HCT116 (cell line): ENCODE measurements around the gene LRP2. TPM values are rescaled to one million over a fixed set of nuclear protein-coding genes. Genes with fewer than 3 reads are reported as not detected.
A peak's percentile ranks its signal among the peaks of the same experiment; 100 is the strongest.

ENCODE experiments used
- ATAC-seq: fragments of 200-7000 bp; cut with Tn5 transposase; 2 replicates; pipeline ENCODE4 v1.9.1; 2020; ENCODE audit warnings: mild to moderate bottlenecking, moderate library complexity
- BruUV-seq: library from RNA; stranded (reverse); fragments of 400-500 nt; replicated peaks from 2 replicates; lab custom pipeline; 2021; lab: Mats Ljungman, UMichigan
- CTCF ChIA-PET: fragments of 300-600 bp; sonication (Branson Sonifier 250); formaldehyde crosslinking; loops from one replicate; lab custom pipeline; 2021; ENCODE audit warnings: antibody characterized with exemption; lab: Charles Lee
- POLR2A ChIA-PET: fragments of 300-600, 350-600 bp; sonication (Branson Sonifier 250); formaldehyde crosslinking; loops from one replicate; lab custom pipeline; 2021; ENCODE audit warnings: antibody characterized with exemption; lab: Charles Lee
- RAD21 ChIA-PET, 2 experiments: fragments of 300-600 bp; sonication (Branson Sonifier 250); formaldehyde crosslinking; loops; one replicate each; lab custom pipeline; 2023; ENCODE audit warnings: low total read pairs in 2 of 2; ENCODE audit not compliant: uncharacterized antibody in 2 of 2, unreplicated experiment in 2 of 2, low non-redundant PET in 1 of 2; lab: Charles Lee
- DNase-seq: peaks from one replicate; pipeline ENCODE4 v3.0.0-alpha.2; 2010; ENCODE audit warnings: low read depth, low spot score
- H2AFZ ChIP-seq: fragments of 200-600 bp; shearing (Covaris generic), sonication (generic); 2 replicates; pipeline ENCODE4 v1.6.1; 2017; ENCODE audit warnings: low read depth, mixed run types, mixed read lengths, antibody characterized with exemption, low read length; ENCODE audit not compliant: poor library complexity, severe bottlenecking
- H3K27ac ChIP-seq: 2 replicates; pipeline ENCODE4 v1.5.1; 2012; ENCODE audit warnings: low read depth, low read length
- H3K27me3 ChIP-seq: fragments of 200-600 bp; sonication (generic); 2 replicates; pipeline ENCODE4 v1.6.1; 2016; ENCODE audit warnings: mixed run types, low read length, mixed read lengths; ENCODE audit not compliant: insufficient read depth
- H3K36me3 ChIP-seq, 2 experiments: fragments of 200-500 bp in 1 of 2; fragments of 200-600 bp in 1 of 2; sonication (Bioruptor generic) in 1 of 2; sonication (generic) in 1 of 2; 2 replicates each; pipeline versions ENCODE4 v1.5.1 to v1.6.1; 2014 to 2016; ENCODE audit warnings: low read length in 2 of 2, inconsistent platforms in 1 of 2, mixed read lengths in 1 of 2, mixed run types in 1 of 2; ENCODE audit not compliant: insufficient read depth in 2 of 2, control insufficient read depth in 1 of 2
- H3K4me1 ChIP-seq, 2 experiments: fragments of 200-600 bp in 1 of 2; sonication (generic) in 1 of 2; 2 replicates each; pipeline versions ENCODE4 v1.5.1 to v1.6.1; 2012 to 2017; ENCODE audit warnings: low read length in 2 of 2, inconsistent platforms in 1 of 2, mild to moderate bottlenecking in 1 of 2, mixed read lengths in 1 of 2, mixed run types in 1 of 2, moderate library complexity in 1 of 2; ENCODE audit not compliant: insufficient read depth in 2 of 2, control insufficient read depth in 1 of 2
- H3K4me2 ChIP-seq: fragments of 200-600 bp; sonication (generic); 2 replicates; pipeline ENCODE4 v1.6.1; 2017; ENCODE audit warnings: mixed run types, low read length, mixed read lengths
- H3K4me3 ChIP-seq, 2 experiments: fragments of 200-600 bp in 1 of 2; sonication (generic) in 1 of 2; replicated peaks in 1 of 2; 2 replicates each; pipeline ENCODE4 v1.5.1; 2011 to 2016; ENCODE audit warnings: low read length in 2 of 2, control low read depth in 1 of 2, low read depth in 1 of 2, mild to moderate bottlenecking in 1 of 2, mixed read lengths in 1 of 2, mixed run types in 1 of 2
- H3K79me2 ChIP-seq: fragments of 200-600 bp; sonication (generic); 2 replicates; pipeline ENCODE4 v1.6.1; 2017; ENCODE audit warnings: mild to moderate bottlenecking, mixed run types, low read length, moderate library complexity, mixed read lengths; ENCODE audit not compliant: insufficient read depth
- H3K9ac ChIP-seq: fragments of 200-600 bp; sonication (generic); 2 replicates; pipeline ENCODE4 v1.6.1; 2016; ENCODE audit warnings: low read length, mixed read lengths
- H3K9me2 ChIP-seq: fragments of 200-600 bp; sonication (generic), shearing (Covaris generic); 2 replicates; pipeline ENCODE4 v1.6.1; 2017; ENCODE audit warnings: mixed run types, mild to moderate bottlenecking, moderate library complexity; ENCODE audit not compliant: insufficient read depth
- H3K9me3 ChIP-seq, 2 experiments: fragments of 200-500 bp in 1 of 2; fragments of 200-600 bp in 1 of 2; sonication (Bioruptor generic) in 1 of 2; sonication (generic) in 1 of 2; 2 replicates each; pipeline ENCODE4 v1.6.1; 2014 to 2017; ENCODE audit warnings: low read length in 2 of 2, mixed read lengths in 2 of 2, inconsistent platforms in 1 of 2, low read depth in 1 of 2, mild to moderate bottlenecking in 1 of 2, mixed run types in 1 of 2, moderate library complexity in 1 of 2; ENCODE audit not compliant: control insufficient read depth in 1 of 2, insufficient read depth in 1 of 2
- H4K20me1 ChIP-seq: fragments of 200-600 bp; sonication (generic), shearing (Covaris generic); 2 replicates; pipeline ENCODE4 v1.6.1; 2017; ENCODE audit warnings: mixed run types, mild to moderate bottlenecking, moderate library complexity; ENCODE audit not compliant: insufficient read depth
- CBX3 ChIP-seq: IDR thresholded peaks from 2 replicates; pipeline ENCODE4 v1.6.1; 2012; ENCODE audit warnings: low read depth
- CEBPB ChIP-seq: IDR thresholded peaks from 2 replicates; pipeline ENCODE4 v1.6.1; 2012; ENCODE audit warnings: low read depth
- CTCF ChIP-seq, 3 experiments: fragments of 200-600 bp in 1 of 3; sonication (generic) in 1 of 3; IDR thresholded peaks in 2 of 3; conservative IDR thresholded peaks in 1 of 3; 2 replicates each; pipeline ENCODE4 v1.5.1; 2012 to 2017; ENCODE audit warnings: low read depth in 2 of 3, low read length in 2 of 3, antibody characterized with exemption in 1 of 3, borderline replicate concordance in 1 of 3, control low read depth in 1 of 3, mild to moderate bottlenecking in 1 of 3, mixed read lengths in 1 of 3, mixed run types in 1 of 3, moderate library complexity in 1 of 3; ENCODE audit not compliant: insufficient read depth in 1 of 3
- ELF1 ChIP-seq: IDR thresholded peaks from 2 replicates; pipeline ENCODE4 v1.6.1; 2012; ENCODE audit warnings: low read depth, borderline replicate concordance
- EZH2phosphoT487 ChIP-seq: fragments of 200-600 bp; IDR thresholded peaks from 2 replicates; pipeline ENCODE4 v1.6.1; 2018; ENCODE audit warnings: antibody characterized with exemption, borderline replicate concordance
- FOSL1 ChIP-seq: IDR thresholded peaks from 2 replicates; pipeline ENCODE4 v1.6.1; 2012; ENCODE audit warnings: low read depth
- RAD21 ChIP-seq: IDR thresholded peaks from 2 replicates; pipeline ENCODE4 v1.6.1; 2012; ENCODE audit warnings: low read depth, mild to moderate bottlenecking
- SP1 ChIP-seq: IDR thresholded peaks from 2 replicates; pipeline ENCODE4 v1.6.1; 2012; ENCODE audit warnings: low read depth
- SRF ChIP-seq: IDR thresholded peaks from 2 replicates; pipeline ENCODE4 v1.6.1; 2012; ENCODE audit warnings: low read depth
- intact Hi-C: fragments of 100-400 bp; cut with micrococcal nuclease; formaldehyde crosslinking; loops from 2 replicates; pipeline ENCODE4 v1.10.0; 2022
- total RNA-seq: library from RNA; stranded (reverse); gene quantifications from one replicate; pipeline ENCODE4 v1.2.1, GENCODE V29; 2021; ENCODE audit not compliant: unreplicated experiment

The LRP2 gene
- total RNA-seq, 1 experiment from 2014 or later: 0.20 TPM

- Histone ChIP-seq H3K27ac (no peak overlapping the region), H3K27me3 (no peaks in the 10 kb centered on the region), H2AFZ (no peak overlapping the region), H3K9me3 (no peaks in the 10 kb centered on the region), H3K4me1 (no peaks in the 10 kb centered on the region), H3K4me2 (no peak overlapping the region), H3K79me2 (no peaks in the 10 kb centered on the region), H3K9ac (no peak overlapping the region), H3K4me3 (no peak overlapping the region), H3K36me3 (no peaks in the 10 kb centered on the region), H4K20me1 (no peaks in the 10 kb centered on the region), H3K9me2 (no peaks in the 10 kb centered on the region)
- DNase-seq: no peak
- ChIA-PET RAD21 (no interaction called here), POLR2A (no interaction called here), CTCF (no interaction called here)
- no peak for TF ChIP-seq ELF1
- no peak for TF ChIP-seq CTCF (IDR thresholded peaks at IDR 0.05 in 2 of 3, conservative IDR thresholded peaks at IDR 0.05 in 1 of 3; ENCODE audit: borderline replicate concordance in 1 of 3, insufficient read depth in 1 of 3, low read depth in 2 of 3, low read length in 2 of 3)
- no peak for TF ChIP-seq CEBPB
- TF ChIP-seq EZH2phosphoT487: no peak
- BruUV-seq: no TSS peak
- intact Hi-C loops: no loop called here
- ATAC-seq: no peak
These were observed 81.8 kb downstream of the LRP2 start for GRCh38 chr2:169280502-169280901.

DNA sequence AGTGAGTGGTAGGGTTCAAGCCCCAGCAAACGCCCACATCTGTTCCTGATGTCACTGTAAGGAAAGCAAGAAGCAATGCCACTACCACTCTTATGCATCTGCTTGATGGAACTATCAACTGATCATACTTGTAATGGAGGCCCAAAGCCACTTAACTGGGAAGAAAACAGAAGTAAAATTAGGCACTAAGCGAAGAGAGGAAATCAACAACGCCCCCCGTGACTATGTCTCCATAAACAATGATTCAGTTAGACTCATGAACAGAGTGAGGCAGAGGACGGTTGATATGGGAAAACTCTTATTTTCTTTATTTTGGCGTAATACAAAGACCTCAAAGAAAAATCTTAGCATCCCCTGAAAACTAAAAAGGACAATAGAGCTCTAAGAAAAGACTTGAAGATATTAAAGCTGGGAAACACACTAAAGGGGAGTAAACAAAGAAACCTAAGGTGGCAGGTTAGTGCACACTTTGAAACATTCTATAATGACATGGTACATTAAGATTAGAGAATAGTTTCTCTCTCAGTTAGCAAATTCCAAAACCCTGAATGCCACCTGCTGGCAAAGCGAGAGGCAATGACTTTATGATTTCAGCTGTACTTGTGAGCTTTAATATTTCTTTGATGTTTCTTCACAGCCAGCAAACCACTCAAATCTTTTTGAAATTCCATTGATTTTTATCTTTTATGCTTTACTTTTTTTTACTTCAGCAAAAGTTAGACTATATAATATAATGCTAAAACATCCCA is 86.5 kb downstream of the LRP2 start:
- Histone ChIP-seq H3K27ac (no peak overlapping the region), H3K4me2 (no peak overlapping the region), H3K9me3 (no peaks in the 10 kb centered on the region), H3K9ac (no peak overlapping the region), H2AFZ (no peak overlapping the region), H3K79me2 (no peaks in the 10 kb centered on the region), H3K36me3 (no peaks in the 10 kb centered on the region), H3K4me1 (no peaks in the 10 kb centered on the region), H4K20me1 (no peaks in the 10 kb centered on the region), H3K4me3 (no peak overlapping the region), H3K27me3 (peaks cover 8% of the 10 kb centered on the region; the same call in 1 of the 2 replicates), H3K9me2 (no peaks in the 10 kb centered on the region)
- BruUV-seq: no TSS peak
- TF ChIP-seq FOSL1 (no peak), CBX3 (no peak), CTCF (IDR thresholded peaks at IDR 0.05 in 2 of 3, conservative IDR thresholded peaks at IDR 0.05 in 1 of 3; ENCODE audit: borderline replicate concordance in 1 of 3, insufficient read depth in 1 of 3, low read depth in 2 of 3, low read length in 2 of 3) (peak; percentile 29 to 45 (median 32); a peak in 4 of 6 replicates), SRF (no peak), RAD21 (peak; percentile 56), CEBPB (no peak), SP1 (no peak)
- ChIA-PET CTCF (interaction anchor here (0.8 to 4.8 kb wide), 7 partner anchors 12 to 166 kb away, joined by 3 to 25 read pairs (median 4); no protein-coding TSS in a partner anchor), RAD21 (interaction anchor here in 1 of 2 experiments (1.2 kb wide), 1 partner anchor 166 kb away, joined by 6 read pairs; no protein-coding TSS in a partner anchor), POLR2A (no interaction called here)
- ATAC-seq (no peak), DNase-seq (peak; percentile 13)
- intact Hi-C loops: loop anchor here (1.0 kb wide), 1 partner anchor 166 kb away; no protein-coding TSS in a partner anchor
